Stimulated activated CD8-positive, alpha-beta memory T cell treated with anti-CD3 and anti-CD28 coated beads, Interleukin-12 subunit alpha, Interleukin-12 subunit beta, amount 100 ng/mL, for 4 hours (primary cell): Measurements from ENCODE around the gene MYO1C.
A peak's percentile ranks its signal among the peaks of the same experiment; 100 is the strongest.
"Not testable (repeated sequence)": the region's sequence is repeated elsewhere in the genome, so short reads cannot be mapped to it uniquely, and the experiment has no call there.

Experiments used
- DNase-seq: peaks from one replicate; pipeline ENCODE4 v3.0.0-alpha.2; 2020; ENCODE audit warnings: low read depth

MYO1C gene

GRCh38 chr17:1492249-1493206, at the start of gene MYO1C:
Gene MYO1C (minus strand): TSS chr17:1492686. CDS start chr17:1492487, 199 bp downstream.
- no peak for DNase-seq

GRCh38 chr17:1541367-1541904, 49.0 kb upstream of the MYO1C start:
- no peak for DNase-seq

DNA sequence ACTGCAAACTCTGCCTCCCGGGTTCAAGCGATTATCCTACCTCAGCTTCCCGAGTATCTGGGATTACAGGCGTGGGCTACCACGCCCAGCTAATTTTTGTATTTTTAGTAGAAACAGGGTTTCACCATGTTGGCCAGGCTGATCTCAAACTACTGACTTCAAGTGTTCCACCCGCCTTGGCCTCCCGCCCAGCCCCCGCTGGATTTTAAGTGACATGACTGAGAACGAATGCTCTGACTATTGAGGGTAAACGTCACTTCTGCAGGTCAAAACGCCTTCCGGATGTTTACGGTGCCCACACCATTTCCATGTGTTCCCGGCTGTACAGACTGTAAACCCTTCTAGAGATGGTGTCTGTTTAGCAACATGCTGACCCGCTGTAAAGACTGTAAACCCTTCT, 47.3 kb upstream of the MYO1C start:
- no peak for DNase-seq

DNA sequence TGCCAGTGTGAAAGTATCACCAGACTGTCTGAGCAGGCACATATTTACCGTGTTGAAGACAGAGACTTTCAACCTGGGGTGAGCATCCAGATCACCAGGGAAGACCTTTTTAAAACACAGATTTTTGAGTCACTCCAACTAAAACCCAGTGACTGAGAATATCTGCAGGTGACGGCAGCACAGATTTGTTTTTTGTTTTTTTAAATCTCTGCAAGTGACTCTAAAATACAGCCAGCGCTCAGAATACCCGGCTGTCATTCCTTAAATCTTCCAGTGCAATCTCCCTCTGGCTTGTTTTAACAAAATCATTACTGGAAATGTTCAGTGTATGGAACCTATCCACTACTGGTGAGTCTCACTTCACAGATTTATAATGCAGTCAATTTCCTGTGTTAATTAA, 43.3 kb upstream of the MYO1C start:
- no peak for DNase-seq

- no peak for DNase-seq
Measured at GRCh38 chr17:1533661-1534325, 41.3 kb upstream of the MYO1C start.

GRCh38 chr17:1532836-1533602, 40.5 kb upstream of the MYO1C start:
- DNase-seq: no peak

- DNase-seq: no peak
Measured at GRCh38 chr17:1529863-1530262, 37.4 kb upstream of the MYO1C start.

DNA sequence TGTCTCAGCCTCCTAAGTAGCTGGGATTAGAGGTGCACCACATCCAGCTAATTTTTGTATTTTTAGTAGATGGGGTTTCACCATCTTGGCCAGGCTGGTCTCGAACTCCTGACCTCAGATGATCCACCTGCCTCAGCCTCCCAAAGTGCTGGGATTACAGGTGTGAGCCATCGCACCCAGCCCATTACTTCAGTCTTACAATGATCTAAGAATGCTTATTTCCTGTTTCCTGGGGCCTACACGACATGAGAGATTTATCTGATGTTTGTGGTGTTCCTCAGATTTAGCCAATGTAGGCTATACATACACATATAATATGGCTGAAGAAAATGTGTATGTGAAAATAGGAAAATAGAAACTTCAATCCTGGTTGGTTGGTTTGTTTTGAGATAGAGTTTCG, 34.4 kb upstream of the MYO1C start:
- DNase-seq: not testable (repeated sequence)

- no peak for DNase-seq
Measured at GRCh38 chr17:1522626-1523025, 30.1 kb upstream of the MYO1C start.

GRCh38 chr17:1521086-1521640, 28.7 kb upstream of the MYO1C start:
- no peak for DNase-seq

DNA sequence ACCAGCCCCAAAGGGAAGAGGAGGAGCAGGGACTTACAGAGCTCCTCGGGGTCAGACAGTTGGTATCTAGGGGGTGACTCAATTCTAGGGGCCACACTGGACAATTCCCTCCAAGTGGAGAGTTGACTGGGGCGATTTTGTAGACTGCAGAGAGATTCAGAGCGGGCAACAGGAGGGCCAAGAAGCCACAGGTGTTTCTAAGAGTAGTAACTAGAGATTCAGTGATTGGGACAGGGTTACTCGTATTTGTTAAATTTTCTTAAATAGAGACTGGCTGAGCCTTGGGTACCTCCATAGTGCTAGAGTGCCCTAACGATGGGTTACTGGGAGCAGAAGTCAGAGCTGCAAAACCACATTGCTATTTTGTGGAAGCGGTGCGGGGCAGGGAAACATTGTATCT, 27.2 kb upstream of the MYO1C start:
- no peak for DNase-seq

DNA sequence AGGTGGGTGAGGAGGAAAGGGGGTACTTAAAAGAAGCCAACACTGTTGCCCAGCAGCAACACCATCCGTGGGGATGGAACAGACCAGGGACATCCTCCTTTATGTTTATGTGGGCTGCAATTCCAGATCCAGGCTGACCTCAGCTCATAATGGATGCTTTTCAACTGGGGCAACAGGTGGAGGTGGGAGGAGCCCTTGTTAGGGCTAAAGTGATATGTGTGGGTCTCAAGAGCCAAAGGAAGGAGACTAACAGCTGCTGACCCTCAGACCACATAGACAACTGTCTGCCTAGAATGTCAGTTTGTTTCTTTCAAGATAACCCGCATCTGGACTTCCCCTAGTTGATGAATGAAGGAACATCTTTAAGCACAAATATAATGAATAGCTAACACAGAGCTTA, 25.9 kb upstream of the MYO1C start:
- DNase-seq: no peak

DNA sequence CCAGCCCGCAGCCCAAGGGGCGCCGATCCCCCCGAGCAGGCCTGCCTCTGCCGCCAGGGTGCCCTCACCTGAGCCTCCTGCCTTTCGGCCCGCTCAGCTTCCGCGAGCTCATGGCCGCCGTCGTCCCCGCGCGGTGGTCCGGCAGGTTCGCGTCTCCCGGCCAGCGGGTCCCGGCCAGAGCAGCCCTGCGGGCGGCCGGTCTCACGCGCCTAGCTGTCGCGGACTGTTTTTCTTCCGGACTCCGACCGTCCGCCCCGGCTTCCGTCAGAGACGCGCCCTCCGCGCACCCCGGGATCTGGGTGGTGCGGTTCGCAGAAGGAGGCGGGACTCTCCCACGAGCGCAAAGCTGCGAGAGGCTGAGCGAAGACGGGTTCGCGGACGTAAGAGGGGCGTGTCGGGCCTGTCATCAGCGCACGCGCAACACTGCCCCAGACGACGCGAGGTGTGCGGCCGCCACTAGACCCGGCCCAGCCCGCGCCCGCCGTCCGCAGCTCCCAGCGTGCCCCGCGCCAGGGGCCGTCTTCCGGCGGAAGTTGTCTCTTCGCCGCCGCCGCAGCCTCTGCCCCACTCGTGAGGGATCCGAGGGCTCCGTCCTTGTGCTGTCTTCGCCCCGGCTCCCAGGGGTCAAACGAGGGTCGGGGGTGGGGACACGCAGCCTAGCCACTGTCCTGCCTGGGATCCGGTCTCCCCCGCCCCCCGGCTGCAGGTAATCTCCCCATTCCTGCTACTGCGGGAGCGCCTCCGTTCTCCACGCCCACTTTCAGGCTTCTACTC, 24.1 kb upstream of the MYO1C start, which contains the start of gene INPP5K:
INPP5K (minus strand) TSS at position 225 of the 774 bp plus-strand sequence; CDS start at position 112, 113 bp downstream.
- DNase-seq: peak; percentile 97

GRCh38 chr17:1515640-1516387, 23.3 kb upstream of the MYO1C start:
- no peak for DNase-seq

- DNase-seq: no peak
Measured at GRCh38 chr17:1512351-1512750, 19.9 kb upstream of the MYO1C start.

DNA sequence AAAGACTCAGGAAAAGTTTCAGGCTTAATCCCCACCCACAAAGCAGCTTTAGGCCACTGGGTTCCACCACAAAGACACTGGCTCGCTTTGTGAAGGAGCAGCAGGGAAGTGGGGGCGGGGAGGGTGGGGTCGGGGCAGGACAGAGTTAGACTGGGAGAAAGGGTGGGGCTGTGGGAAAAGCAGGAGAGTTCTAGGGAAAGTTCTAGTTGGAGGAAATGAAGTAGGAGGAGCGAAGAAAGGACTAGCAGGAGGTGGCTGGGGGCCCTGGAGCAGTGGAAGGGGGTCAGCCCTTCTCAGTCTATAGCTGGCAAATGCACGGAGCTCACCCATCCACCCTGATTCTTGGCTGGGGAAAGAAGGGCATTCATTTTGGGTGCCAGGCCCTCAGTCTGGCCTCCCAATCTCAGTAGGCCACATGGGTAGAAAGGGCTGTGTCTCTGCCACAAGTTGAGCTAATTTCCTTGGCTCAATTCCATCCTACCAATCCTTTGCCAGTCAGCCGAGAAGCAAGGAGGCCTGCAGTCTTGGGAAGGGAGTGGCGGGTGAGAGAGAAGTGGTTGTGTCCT, 19.4 kb upstream of the MYO1C start:
- no peak for DNase-seq

- DNase-seq: no peak
Measured at GRCh38 chr17:1511290-1511689, 18.8 kb upstream of the MYO1C start.

DNA sequence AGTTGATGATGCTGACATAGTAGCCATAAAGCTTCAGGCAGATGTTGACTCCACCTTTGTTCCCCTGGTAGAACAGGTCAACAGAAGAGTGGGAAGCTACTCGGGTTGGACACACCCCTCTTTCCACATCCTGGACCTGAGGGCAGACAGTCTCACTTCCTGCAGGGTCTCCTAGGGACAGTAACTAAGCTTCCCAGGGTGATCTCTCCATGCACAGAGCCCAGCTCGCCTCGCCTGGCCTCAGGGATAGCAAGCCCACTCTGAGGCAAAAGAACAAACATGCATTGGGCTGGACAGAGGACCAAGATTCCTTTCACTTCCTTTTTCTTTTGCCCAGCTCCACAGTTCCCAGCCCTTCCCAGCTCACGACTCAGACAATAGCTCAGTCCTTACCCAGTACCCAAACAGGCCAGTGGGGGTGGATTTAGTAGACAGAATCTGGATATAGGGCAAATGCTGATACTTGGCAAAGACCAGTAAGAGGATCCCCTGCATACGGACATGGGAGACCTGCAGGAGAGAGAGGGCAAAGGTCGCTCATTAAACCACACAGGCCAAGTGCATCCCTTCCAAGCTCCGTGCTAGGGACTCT, 16.9 kb upstream of the MYO1C start:
- no peak for DNase-seq

GRCh38 chr17:1508709-1509108, 16.2 kb upstream of the MYO1C start:
- DNase-seq: not testable (repeated sequence)
